Measurements from ENCODE around the gene SGO1.

GRCh38 chr3:20194793-20195460 lies 8.9 kb upstream of the SGO1 start:
- TF ChIP-seq, protein P1, sequence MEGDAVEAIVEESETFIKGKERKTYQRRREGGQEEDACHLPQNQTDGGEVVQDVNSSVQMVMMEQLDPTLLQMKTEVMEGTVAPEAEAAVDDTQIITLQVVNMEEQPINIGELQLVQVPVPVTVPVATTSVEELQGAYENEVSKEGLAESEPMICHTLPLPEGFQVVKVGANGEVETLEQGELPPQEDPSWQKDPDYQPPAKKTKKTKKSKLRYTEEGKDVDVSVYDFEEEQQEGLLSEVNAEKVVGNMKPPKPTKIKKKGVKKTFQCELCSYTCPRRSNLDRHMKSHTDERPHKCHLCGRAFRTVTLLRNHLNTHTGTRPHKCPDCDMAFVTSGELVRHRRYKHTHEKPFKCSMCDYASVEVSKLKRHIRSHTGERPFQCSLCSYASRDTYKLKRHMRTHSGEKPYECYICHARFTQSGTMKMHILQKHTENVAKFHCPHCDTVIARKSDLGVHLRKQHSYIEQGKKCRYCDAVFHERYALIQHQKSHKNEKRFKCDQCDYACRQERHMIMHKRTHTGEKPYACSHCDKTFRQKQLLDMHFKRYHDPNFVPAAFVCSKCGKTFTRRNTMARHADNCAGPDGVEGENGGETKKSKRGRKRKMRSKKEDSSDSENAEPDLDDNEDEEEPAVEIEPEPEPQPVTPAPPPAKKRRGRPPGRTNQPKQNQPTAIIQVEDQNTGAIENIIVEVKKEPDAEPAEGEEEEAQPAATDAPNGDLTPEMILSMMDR (IDR thresholded peaks at IDR 0.05): no peak
- TF ChIP-seq EP300 (IDR thresholded peaks at IDR 0.05) (no peak), POLR2A (IDR thresholded peaks at IDR 0.05) (no peak)

Data from gastroesophageal sphincter (tissue), 3 donors.